ENCODE data around the gene ACHE. TPM values are rescaled to one million over a fixed set of nuclear protein-coding genes. Genes with fewer than 3 reads are reported as not detected.
"Not testable (repeated sequence)": the region's sequence is repeated elsewhere in the genome, so short reads cannot be mapped to it uniquely, and the experiment has no call there.

ACHE gene
- total RNA-seq, 1 experiment from 2014 or later: 3.2 TPM

DNA sequence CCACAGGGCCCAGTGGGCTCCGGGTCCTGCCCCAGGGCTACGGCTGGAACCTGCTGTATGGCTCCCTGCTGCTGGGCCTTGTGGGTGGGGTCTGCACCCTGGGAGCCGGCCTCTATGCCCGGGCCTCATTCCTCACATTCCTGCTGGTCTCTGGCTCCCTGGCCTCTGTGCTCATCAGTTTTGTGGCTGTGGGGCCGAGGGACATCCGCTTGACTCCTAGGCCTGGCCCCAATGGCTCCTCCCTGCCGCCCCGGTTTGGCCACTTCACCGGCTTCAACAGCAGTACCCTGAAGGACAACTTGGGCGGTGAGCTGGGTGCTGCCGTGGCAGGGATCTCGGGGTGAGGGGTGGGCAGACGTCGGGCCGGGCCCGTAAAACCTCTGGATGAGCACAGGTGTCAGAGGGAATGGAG, 38.8 kb downstream of the ACHE start:
- Mint-ChIP-seq H3K27me3 (ENCODE audit: unreplicated experiment) (no peaks in the 10 kb centered on the region), H3K4me1 (ENCODE audit: low read depth, unreplicated experiment) (no peaks in the 10 kb centered on the region), H3K9me3 (ENCODE audit: low read depth, unreplicated experiment) (no peaks in the 10 kb centered on the region), H3K27ac (ENCODE audit: unreplicated experiment) (no peak overlapping the region), H3K36me3 (ENCODE audit: insufficient read depth, unreplicated experiment) (peaks cover 38% of the 10 kb centered on the region), H3K4me3 (ENCODE audit: low read depth, unreplicated experiment) (no peak overlapping the region)
- no TSS peak for BruUV-seq (replicated peaks)
- CTCF ChIA-PET: interaction anchor here (0.7 kb wide), 1 partner anchor 376 kb away, joined by 3 read pairs; no protein-coding TSS in a partner anchor
- DNase-seq: no peak
- no peak for TF ChIP-seq CTCF (IDR thresholded peaks at IDR 0.05; ENCODE audit: unreplicated experiment)
- intact Hi-C loops (cut with micrococcal nuclease; ENCODE audit: unreplicated experiment): no loop called here

DNA sequence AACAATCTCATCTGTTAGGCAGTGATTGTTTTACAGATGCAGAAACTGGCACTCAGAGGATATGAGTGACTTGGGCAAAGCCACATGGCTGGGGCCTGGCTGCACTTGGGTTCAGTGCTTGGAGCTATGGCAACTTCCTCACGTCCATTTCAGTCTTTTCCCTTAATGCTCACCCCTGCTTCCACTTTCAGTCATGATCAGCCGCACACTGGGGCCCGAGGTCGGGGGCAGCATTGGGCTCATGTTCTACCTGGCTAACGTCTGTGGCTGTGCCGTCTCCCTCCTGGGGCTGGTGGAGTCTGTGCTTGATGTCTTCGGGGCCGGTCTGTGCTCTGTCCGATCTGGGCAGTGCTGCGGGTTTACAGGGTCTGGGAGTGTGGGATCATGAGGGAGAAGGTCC, 40.2 kb downstream of the ACHE start:
- CTCF ChIA-PET: no interaction called here
- peaks cover 31% of the 10 kb centered on the region for H3K36me3 Mint-ChIP-seq (ENCODE audit: insufficient read depth, unreplicated experiment)

DNA sequence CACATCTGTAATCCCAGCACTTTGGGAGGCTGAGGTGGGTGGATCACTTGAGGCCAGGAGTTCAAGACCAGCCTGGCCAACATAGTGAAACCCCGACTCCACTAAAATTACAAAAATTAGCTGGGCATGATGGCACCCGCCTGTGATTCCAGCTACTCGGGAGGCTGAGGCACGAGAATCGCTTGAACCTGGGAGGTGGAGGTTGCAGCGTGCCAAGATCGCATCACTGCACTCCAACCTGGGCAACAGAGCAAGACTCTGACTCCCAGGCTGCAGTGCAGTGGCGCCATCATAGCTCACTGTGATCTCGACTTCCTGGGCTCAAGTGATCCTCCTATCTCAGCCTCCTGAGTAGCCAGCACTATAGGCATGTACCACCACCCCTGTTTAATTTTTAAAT, 40.8 kb downstream of the ACHE start:
- intact Hi-C loops (cut with micrococcal nuclease; ENCODE audit: unreplicated experiment): not testable (repeated sequence)

More for the DNA sequence above, 40.2 kb downstream of the ACHE start:
- DNase-seq: no peak
- no peak overlapping the region for H3K27ac Mint-ChIP-seq (ENCODE audit: unreplicated experiment)
- intact Hi-C loops (cut with micrococcal nuclease; ENCODE audit: unreplicated experiment): no loop called here
- H3K9me3 Mint-ChIP-seq (ENCODE audit: low read depth, unreplicated experiment): no peaks in the 10 kb centered on the region
- no TSS peak for BruUV-seq (replicated peaks)
- no peaks in the 10 kb centered on the region for H3K27me3 Mint-ChIP-seq (ENCODE audit: unreplicated experiment)
- TF ChIP-seq CTCF (IDR thresholded peaks at IDR 0.05; ENCODE audit: unreplicated experiment): no peak
- no peak overlapping the region for H3K4me3 Mint-ChIP-seq (ENCODE audit: low read depth, unreplicated experiment)
- H3K4me1 Mint-ChIP-seq (ENCODE audit: low read depth, unreplicated experiment): no peaks in the 10 kb centered on the region

GRCh38 chr7:100854146-100854895, 41.4 kb downstream of the ACHE start:
- BruUV-seq (replicated peaks): no TSS peak
- H3K4me3 Mint-ChIP-seq (ENCODE audit: low read depth, unreplicated experiment): peak overlapping the region; percentile 85
- H3K4me1 Mint-ChIP-seq (ENCODE audit: low read depth, unreplicated experiment): no peaks in the 10 kb centered on the region
- intact Hi-C loops (cut with micrococcal nuclease; ENCODE audit: unreplicated experiment): no loop called here
- no peak for TF ChIP-seq CTCF (IDR thresholded peaks at IDR 0.05; ENCODE audit: unreplicated experiment)
- H3K9me3 Mint-ChIP-seq (ENCODE audit: low read depth, unreplicated experiment): no peaks in the 10 kb centered on the region
- CTCF ChIA-PET: interaction anchor here (0.6 kb wide), 2 partner anchors 88 to 290 kb away, joined by 3 to 4 read pairs; no protein-coding TSS in a partner anchor
- no peak for DNase-seq
- no peaks in the 10 kb centered on the region for H3K27me3 Mint-ChIP-seq (ENCODE audit: unreplicated experiment)
- H3K36me3 Mint-ChIP-seq (ENCODE audit: insufficient read depth, unreplicated experiment): peaks cover 28% of the 10 kb centered on the region
- H3K27ac Mint-ChIP-seq (ENCODE audit: unreplicated experiment): no peak overlapping the region

More for the DNA sequence above, 40.8 kb downstream of the ACHE start:
- not testable (repeated sequence) for H3K4me1 Mint-ChIP-seq (ENCODE audit: low read depth, unreplicated experiment); H3K4me3 Mint-ChIP-seq (ENCODE audit: low read depth, unreplicated experiment); H3K27ac Mint-ChIP-seq (ENCODE audit: unreplicated experiment); H3K9me3 Mint-ChIP-seq (ENCODE audit: low read depth, unreplicated experiment); DNase-seq; BruUV-seq (replicated peaks); H3K27me3 Mint-ChIP-seq (ENCODE audit: unreplicated experiment)
- H3K36me3 Mint-ChIP-seq (ENCODE audit: insufficient read depth, unreplicated experiment): peaks cover 28% of the 10 kb centered on the region
- CTCF ChIA-PET: interaction anchor here (0.6 kb wide), 1 partner anchor 87 kb away, joined by 3 read pairs; no protein-coding TSS in a partner anchor
